Natural killer cell (primary cell): ENCODE results near the gene IGF1R. TPM values are rescaled to one million over a fixed set of nuclear protein-coding genes. Genes with fewer than 3 reads are reported as not detected.

Experiments used
- ATAC-seq, 3 donors: fragments of 150-1000 bp in 2 of 3; fragments of 200-7000 bp in 1 of 3; cut with Tn5 transposase; 1 replicate in 1 of 3; 2 replicates in 2 of 3; pipeline ENCODE4 v1.10.0; 2021; ENCODE audit warnings: mild to moderate bottlenecking in 2 of 3, moderate library complexity in 2 of 3
- DNase-seq, 2 donors: peaks; one replicate each; pipeline versions ENCODE4 v3.0.0 to v3.0.0-alpha.2; 2013 to 2021; ENCODE audit warnings: mixed read lengths in 1 of 2
- H3K27ac ChIP-seq: one replicate; pipeline ENCODE4 v1.5.1; 2013; ENCODE audit warnings: mild to moderate bottlenecking, low read length
- H3K27me3 ChIP-seq: one replicate; pipeline ENCODE4 v1.6.1; 2013; ENCODE audit warnings: low read length; ENCODE audit not compliant: control insufficient read depth, insufficient read depth
- H3K36me3 ChIP-seq: one replicate; pipeline ENCODE4 v1.6.1; 2013; ENCODE audit warnings: low read length; ENCODE audit not compliant: control insufficient read depth, insufficient read depth
- H3K4me1 ChIP-seq: one replicate; pipeline ENCODE4 v1.6.1; 2013; ENCODE audit warnings: low read length; ENCODE audit not compliant: control insufficient read depth, insufficient read depth
- H3K4me3 ChIP-seq: one replicate; pipeline ENCODE4 v1.5.1; 2013; ENCODE audit warnings: low read length
- H3K9me3 ChIP-seq: one replicate; pipeline ENCODE4 v1.6.1; 2013; ENCODE audit warnings: low read length; ENCODE audit not compliant: control insufficient read depth, insufficient read depth
- H3K27ac Mint-ChIP-seq, 2 donors: one replicate each; pipeline ENCODE4 v1.8.0; 2022; ENCODE audit warnings: mild to moderate bottlenecking in 2 of 2, mixed read lengths in 2 of 2, moderate library complexity in 1 of 2
- H3K27me3 Mint-ChIP-seq, 2 donors: one replicate each; pipeline ENCODE4 v1.8.0; 2022; ENCODE audit warnings: low read depth in 2 of 2, mixed read lengths in 2 of 2
- H3K36me3 Mint-ChIP-seq: one replicate; pipeline ENCODE4 v1.8.0; 2022; ENCODE audit warnings: mixed read lengths
- H3K4me1 Mint-ChIP-seq, 2 donors: one replicate each; pipeline ENCODE4 v1.8.0; 2022; ENCODE audit warnings: mixed read lengths in 2 of 2
- H3K4me3 Mint-ChIP-seq: one replicate; pipeline ENCODE4 v1.8.0; 2022; ENCODE audit warnings: mild to moderate bottlenecking, moderate library complexity, mixed read lengths
- H3K9me3 Mint-ChIP-seq, 2 donors: one replicate each; pipeline ENCODE4 v1.8.0; 2022; ENCODE audit warnings: mixed read lengths in 2 of 2
- CTCF ChIP-seq: fragments of 200-600 bp; IDR thresholded peaks from one replicate; pipeline ENCODE4 v1.8.0; 2022; ENCODE audit warnings: antibody characterized with exemption
- WGBS: methylation state at CpG from one replicate; pipeline ENCODE4 v1.1.7; 2013; ENCODE audit warnings: missing lambda C conversion rate; ENCODE audit not compliant: insufficient coverage; 5-methylcytosine and 5-hydroxymethylcytosine counted together
- intact Hi-C: fragments of 100-400 bp; cut with micrococcal nuclease; formaldehyde crosslinking; loops from one replicate; pipeline ENCODE4 v1.14.2; 2022
- total RNA-seq, 4 donors: library from RNA; stranded (reverse); fragments of 120-200 nt in 1 of 4; gene quantifications; one replicate each; pipeline versions ENCODE4 v1.2.3 to v1.2.4, GENCODE V29; 2013 to 2022

IGF1R gene
- total RNA-seq, 3 donors from 2014 or later (not counting 1 experiment from before 2014, with no cell fraction given): 47.3 to 50.7 (median 49.0) TPM

GRCh38 chr15:98723195-98723594 is 74.9 kb downstream of the IGF1R start:
- no peak for TF ChIP-seq CTCF
- Histone ChIP-seq H3K4me1 (peaks cover 4% of the 10 kb centered on the region), H3K27me3 (no peaks in the 10 kb centered on the region), H3K36me3 (no peaks in the 10 kb centered on the region), H3K27ac (no peak overlapping the region), H3K4me3 (no peak overlapping the region), H3K9me3 (no peaks in the 10 kb centered on the region)
- Mint-ChIP-seq H3K4me3 (no peak overlapping the region), H3K36me3 (no peaks in the 10 kb centered on the region), H3K9me3 (no peaks in the 10 kb centered on the region), H3K4me1 (peaks cover 49 to 61% of the 10 kb centered on the region in 2 donors), H3K27me3 (no peaks in the 10 kb centered on the region), H3K27ac (no peak overlapping the region)
- intact Hi-C loops: no loop called here
- ATAC-seq: no peak
- DNase-seq: no peak
- 100% methylated on average over 1 of the region's 3 CpGs for WGBS

- no peaks in the 10 kb centered on the region for H3K27me3 ChIP-seq
- H3K27ac ChIP-seq: no peak overlapping the region
- H3K27me3 Mint-ChIP-seq: no peaks in the 10 kb centered on the region
- no peaks in the 10 kb centered on the region for H3K9me3 ChIP-seq
- H3K4me1 ChIP-seq: peaks cover 4% of the 10 kb centered on the region
- H3K9me3 Mint-ChIP-seq: no peaks in the 10 kb centered on the region
- no peak overlapping the region for H3K4me3 Mint-ChIP-seq
- H3K4me1 Mint-ChIP-seq: peaks cover 49 to 60% of the 10 kb centered on the region in 2 donors
- no peak for TF ChIP-seq CTCF
- H3K27ac Mint-ChIP-seq: no peak overlapping the region
- intact Hi-C loops: no loop called here
- H3K4me3 ChIP-seq: no peak overlapping the region
- DNase-seq (no peak), ATAC-seq (no peak)
- no peaks in the 10 kb centered on the region for H3K36me3 Mint-ChIP-seq
- no peaks in the 10 kb centered on the region for H3K36me3 ChIP-seq
- 82% methylated on average over 1 of the region's 1 CpG for WGBS
Observed at GRCh38 chr15:98724048-98724447, 75.7 kb downstream of the IGF1R start.

- Histone ChIP-seq H3K4me1 (peaks cover 4% of the 10 kb centered on the region), H3K36me3 (no peaks in the 10 kb centered on the region), H3K27me3 (no peaks in the 10 kb centered on the region), H3K4me3 (no peak overlapping the region), H3K9me3 (no peaks in the 10 kb centered on the region), H3K27ac (no peak overlapping the region)
- intact Hi-C loops: no loop called here
- Mint-ChIP-seq H3K27ac (no peak overlapping the region), H3K36me3 (no peaks in the 10 kb centered on the region), H3K4me1 (peaks cover 49 to 63% of the 10 kb centered on the region in 2 donors), H3K27me3 (no peaks in the 10 kb centered on the region), H3K4me3 (no peak overlapping the region), H3K9me3 (no peaks in the 10 kb centered on the region)
- ATAC-seq (no peak), DNase-seq (no peak)
- WGBS: 92% methylated on average over 9 of the region's 9 CpGs
- TF ChIP-seq CTCF: no peak
Observed at GRCh38 chr15:98724494-98724893, 76.2 kb downstream of the IGF1R start.

- H3K36me3 Mint-ChIP-seq: no peaks in the 10 kb centered on the region
- Histone ChIP-seq H3K4me3 (no peak overlapping the region), H3K27ac (no peak overlapping the region), H3K9me3 (no peaks in the 10 kb centered on the region), H3K4me1 (peaks cover 4% of the 10 kb centered on the region), H3K27me3 (no peaks in the 10 kb centered on the region), H3K36me3 (no peaks in the 10 kb centered on the region)
- peaks cover 38 to 52% of the 10 kb centered on the region in 2 donors for H3K4me1 Mint-ChIP-seq
- WGBS: 80% methylated on average over 5 of the region's 5 CpGs
- DNase-seq (no peak), ATAC-seq (no peak)
- TF ChIP-seq CTCF: no peak
- no peaks in the 10 kb centered on the region for H3K9me3 Mint-ChIP-seq
- no peak overlapping the region for H3K4me3 Mint-ChIP-seq
- intact Hi-C loops: no loop called here
- no peak overlapping the region for H3K27ac Mint-ChIP-seq
- no peaks in the 10 kb centered on the region for H3K27me3 Mint-ChIP-seq
Observed at GRCh38 chr15:98725874-98726273, 77.5 kb downstream of the IGF1R start.
